Endothelial cell of umbilical vein (primary cell): Measurements from ENCODE around the gene VPS26C. TPM values are rescaled to one million over a fixed set of nuclear protein-coding genes. Genes with fewer than 3 reads are reported as not detected.

ENCODE experiments used
- BruUV-seq: library from RNA; stranded (reverse); fragments of 400-500 nt; replicated peaks from 2 replicates; lab custom pipeline; 2021; lab: Mats Ljungman, UMichigan
- CTCF ChIA-PET: fragments of 300-600, 350-600 bp; sonication (Branson Sonifier 250); formaldehyde crosslinking; loops from one replicate; lab custom pipeline; 2021; ENCODE audit warnings: antibody characterized with exemption, inconsistent platforms; lab: Charles Lee
- POLR2A ChIA-PET: fragments of 300-600, 350-600 bp; sonication (Branson Sonifier 250); formaldehyde crosslinking; loops from one replicate; lab custom pipeline; 2021; ENCODE audit warnings: antibody characterized with exemption, inconsistent platforms; lab: Charles Lee
- DNase-seq: peaks from one replicate; pipeline ENCODE4 v3.0.0-alpha.2; 2011; ENCODE audit warnings: low read depth, low spot score
- FAIRE-seq: peaks from 2 replicates; lab custom pipeline; 2011; peaks lifted over from hg19 to GRCh38; lab: Jason Lieb, UNC
- H2AFZ ChIP-seq: 2 replicates; pipeline ENCODE4 v1.6.0; 2012; ENCODE audit warnings: low read depth, low read length, control low read depth, inconsistent platforms
- H3K27ac ChIP-seq: 2 replicates; pipeline ENCODE4 v1.5.1; 2011; ENCODE audit warnings: low read depth, mild to moderate bottlenecking, control low read depth, low read length, moderate library complexity; ENCODE audit not compliant: insufficient read depth
- H3K27me3 ChIP-seq, 2 experiments: 2 replicates each; pipeline versions ENCODE4 v1.6.0 to v1.6.1; 2011; ENCODE audit warnings: low read length in 2 of 2, mixed read lengths in 1 of 2; ENCODE audit not compliant: control insufficient read depth in 2 of 2, insufficient read depth in 2 of 2
- H3K36me3 ChIP-seq, 2 experiments: 2 replicates in 1 of 2; 3 replicates in 1 of 2; pipeline ENCODE4 v1.5.1; 2011; ENCODE audit warnings: low read length in 2 of 2, mild to moderate bottlenecking in 1 of 2, moderate library complexity in 1 of 2; ENCODE audit not compliant: control insufficient read depth in 2 of 2, insufficient read depth in 2 of 2; ENCODE audit errors: extremely low read depth in 1 of 2
- H3K4me1 ChIP-seq: 3 replicates; pipeline ENCODE4 v1.5.1; 2011; ENCODE audit warnings: mild to moderate bottlenecking, low read length; ENCODE audit not compliant: control insufficient read depth, insufficient read depth; ENCODE audit errors: extremely low read depth
- H3K4me2 ChIP-seq: 2 replicates; pipeline ENCODE4 v1.6.1; 2011; ENCODE audit warnings: low read length, control low read depth, mixed read lengths; ENCODE audit not compliant: insufficient read depth
- H3K4me3 ChIP-seq, 3 experiments: fragments of 200-600 bp in 1 of 3; sonication (generic), shearing (Covaris generic) in 1 of 3; replicated peaks in 1 of 3; 2 replicates each; pipeline ENCODE4 v1.5.1; 2011 to 2016; ENCODE audit warnings: control low read depth in 3 of 3, low read length in 3 of 3, mild to moderate bottlenecking in 2 of 3, inconsistent platforms in 1 of 3, low read depth in 1 of 3, moderate library complexity in 1 of 3; ENCODE audit not compliant: insufficient read depth in 1 of 3
- H3K79me2 ChIP-seq: 2 replicates; pipeline ENCODE4 v1.6.0; 2012; ENCODE audit warnings: low read length, inconsistent platforms; ENCODE audit not compliant: control insufficient read depth, insufficient read depth
- H3K9ac ChIP-seq: replicated peaks from 2 replicates; pipeline ENCODE3; 2011; ENCODE audit warnings: low read length, control low read depth; ENCODE audit not compliant: insufficient read depth; ENCODE audit errors: extremely low read depth
- H3K9me1 ChIP-seq: replicated peaks from 3 replicates; pipeline ENCODE4 v1.6.0; 2011; ENCODE audit warnings: mild to moderate bottlenecking, low read length; ENCODE audit not compliant: control insufficient read depth, insufficient read depth; ENCODE audit errors: extremely low read depth
- H3K9me3 ChIP-seq: replicated peaks from 2 replicates; pipeline ENCODE4 v1.5.1; 2012; ENCODE audit warnings: low read length, inconsistent platforms; ENCODE audit not compliant: control insufficient read depth, insufficient read depth
- H4K20me1 ChIP-seq: replicated peaks from 2 replicates; pipeline ENCODE3; 2011; ENCODE audit warnings: mild to moderate bottlenecking, low read length; ENCODE audit not compliant: control insufficient read depth, insufficient read depth; ENCODE audit errors: extremely low read depth
- EZH2 ChIP-seq: IDR thresholded peaks from 2 replicates; pipeline ENCODE4 v1.6.1; 2012; ENCODE audit warnings: borderline replicate concordance, low read depth, mild to moderate bottlenecking, moderate library complexity, low read length, inconsistent platforms; ENCODE audit not compliant: severe bottlenecking
- FOS ChIP-seq: IDR thresholded peaks from 2 replicates; pipeline ENCODE4 v1.6.1; 2011; ENCODE audit warnings: mild to moderate bottlenecking, low read length, moderate library complexity, borderline replicate concordance; ENCODE audit not compliant: insufficient read depth
- GATA2 ChIP-seq: IDR thresholded peaks from 2 replicates; pipeline ENCODE4 v1.7.0; 2011; ENCODE audit warnings: low read depth, mild to moderate bottlenecking, moderate library complexity, mixed read lengths, low read length; ENCODE audit not compliant: insufficient read length, insufficient read depth
- JUN ChIP-seq: IDR thresholded peaks from 2 replicates; pipeline ENCODE4 v1.6.1; 2011; ENCODE audit warnings: borderline replicate concordance, low read depth; ENCODE audit not compliant: insufficient read length, insufficient read depth
- MYC ChIP-seq: IDR thresholded peaks from one replicate; pipeline ENCODE4 v1.6.1; 2011; ENCODE audit warnings: mild to moderate bottlenecking, low read depth, low read length
- POLR2A ChIP-seq: IDR thresholded peaks from 2 replicates; pipeline ENCODE4 v1.6.1; 2012; ENCODE audit warnings: low read depth, mild to moderate bottlenecking, control low read depth, low read length
- POLR2AphosphoS5 ChIP-seq: IDR thresholded peaks from 2 replicates; pipeline ENCODE4 v1.6.1; 2012; ENCODE audit warnings: low read depth, mild to moderate bottlenecking, control low read depth, low read length, moderate library complexity; ENCODE audit not compliant: insufficient read depth
- dilution Hi-C: fragments of 300-500 bp; cut with MboI; formaldehyde crosslinking; loops from one replicate; pipeline ENCODE4 v1.15.0; 2019; ENCODE audit warnings: low sequenced_read_pairs; ENCODE audit not compliant: extremely low pct_ligation_motif_present
- intact Hi-C: fragments of 100-400 bp; cut with micrococcal nuclease; formaldehyde crosslinking; loops from one replicate; pipeline ENCODE4 v1.10.0; 2022
- polyA plus RNA-seq, 4 experiments: library from polyadenylated mRNA; depleted of rRNA in 3 of 4; stranded (reverse) in 3 of 4; unstranded in 1 of 4; fragments of >200 nt; gene quantifications; 2 replicates each; pipeline versions ENCODE4 v1.2.1 to v1.2.3, GENCODE V29; 2011 to 2012; ENCODE audit warnings: missing spikeins in 1 of 4
- total RNA-seq: library from RNA; stranded (reverse); gene quantifications from 2 replicates; pipeline ENCODE4 v1.2.3, GENCODE V29; 2021
- TF ChIP-seq, protein P1 (sequence below), 2 donors: IDR thresholded peaks; 1 replicate in 1 of 2; 2 replicates in 1 of 2; pipeline ENCODE4 v1.5.1; 2011; ENCODE audit warnings: low read length in 2 of 2, mild to moderate bottlenecking in 2 of 2, moderate library complexity in 2 of 2, control low read depth in 1 of 2, inconsistent platforms in 1 of 2, low read depth in 1 of 2; ENCODE audit not compliant: insufficient read depth in 1 of 2; ENCODE audit errors: extremely low read depth in 1 of 2
- TF ChIP-seq, protein P2 (sequence below): IDR thresholded peaks from 2 replicates; pipeline ENCODE4 v1.6.1; 2011; ENCODE audit not compliant: insufficient read depth, insufficient read length

VPS26C gene
- total and polyA plus RNA-seq, 2 donors (not counting 3 experiments of a cell fraction or from before 2014, with no cell fraction given) = 35.2 to 53.7 TPM

DNA sequence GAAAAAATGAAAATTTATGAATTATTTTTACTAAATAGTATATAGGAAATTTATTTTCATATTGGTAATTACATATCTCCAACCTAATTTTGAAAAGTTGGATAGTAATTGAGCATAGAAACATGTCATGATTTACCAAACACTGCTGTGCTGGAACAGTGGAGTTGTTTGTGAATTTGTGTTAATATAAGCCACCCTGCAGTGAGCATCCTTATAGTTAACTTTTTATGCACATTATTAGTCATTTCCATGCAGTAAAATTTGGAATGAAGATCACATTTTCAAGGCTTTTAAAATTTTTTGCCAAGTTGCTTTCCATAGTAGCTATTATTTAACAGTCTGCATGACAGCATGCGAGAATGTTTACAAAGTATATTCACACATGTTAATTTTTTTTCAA, 78.3 kb downstream of the VPS26C start:
- dilution Hi-C loops = no loop called here
- TF ChIP-seq, protein P1, sequence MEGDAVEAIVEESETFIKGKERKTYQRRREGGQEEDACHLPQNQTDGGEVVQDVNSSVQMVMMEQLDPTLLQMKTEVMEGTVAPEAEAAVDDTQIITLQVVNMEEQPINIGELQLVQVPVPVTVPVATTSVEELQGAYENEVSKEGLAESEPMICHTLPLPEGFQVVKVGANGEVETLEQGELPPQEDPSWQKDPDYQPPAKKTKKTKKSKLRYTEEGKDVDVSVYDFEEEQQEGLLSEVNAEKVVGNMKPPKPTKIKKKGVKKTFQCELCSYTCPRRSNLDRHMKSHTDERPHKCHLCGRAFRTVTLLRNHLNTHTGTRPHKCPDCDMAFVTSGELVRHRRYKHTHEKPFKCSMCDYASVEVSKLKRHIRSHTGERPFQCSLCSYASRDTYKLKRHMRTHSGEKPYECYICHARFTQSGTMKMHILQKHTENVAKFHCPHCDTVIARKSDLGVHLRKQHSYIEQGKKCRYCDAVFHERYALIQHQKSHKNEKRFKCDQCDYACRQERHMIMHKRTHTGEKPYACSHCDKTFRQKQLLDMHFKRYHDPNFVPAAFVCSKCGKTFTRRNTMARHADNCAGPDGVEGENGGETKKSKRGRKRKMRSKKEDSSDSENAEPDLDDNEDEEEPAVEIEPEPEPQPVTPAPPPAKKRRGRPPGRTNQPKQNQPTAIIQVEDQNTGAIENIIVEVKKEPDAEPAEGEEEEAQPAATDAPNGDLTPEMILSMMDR (IDR thresholded peaks at IDR 0.05; ENCODE audit: extremely low read depth in 1 of 2, insufficient read depth in 1 of 2, low read depth in 1 of 2, low read length in 2 of 2) = no peak
- no peak for TF ChIP-seq POLR2A
- TF ChIP-seq MYC = no peak
- TF ChIP-seq, protein P2, sequence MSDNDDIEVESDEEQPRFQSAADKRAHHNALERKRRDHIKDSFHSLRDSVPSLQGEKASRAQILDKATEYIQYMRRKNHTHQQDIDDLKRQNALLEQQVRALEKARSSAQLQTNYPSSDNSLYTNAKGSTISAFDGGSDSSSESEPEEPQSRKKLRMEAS = no peak
- TF ChIP-seq FOS = no peak
- no peak for TF ChIP-seq JUN
- TF ChIP-seq GATA2 = no peak
- TF ChIP-seq POLR2AphosphoS5 = no peak
- TF ChIP-seq EZH2 = no peak
- H3K79me2 ChIP-seq = no peaks in the 10 kb centered on the region
- H2AFZ ChIP-seq = no peak overlapping the region
- H3K36me3 ChIP-seq = peaks cover 5 to 9% of the 10 kb centered on the region in 2 experiments
- H3K4me2 ChIP-seq = no peak overlapping the region
- H3K9me1 ChIP-seq = no peaks in the 10 kb centered on the region
- H3K9ac ChIP-seq = no peak overlapping the region
- H3K4me3 ChIP-seq = no peak overlapping the region
- no peaks in the 10 kb centered on the region for H3K4me1 ChIP-seq
- H3K9me3 ChIP-seq = no peaks in the 10 kb centered on the region
- no peak overlapping the region for H3K27ac ChIP-seq
- intact Hi-C loops = no loop called here
- no peaks in the 10 kb centered on the region for H4K20me1 ChIP-seq
- ChIA-PET POLR2A (no interaction called here), CTCF (no interaction called here)
- no peaks in the 10 kb centered on the region for H3K27me3 ChIP-seq
- no peak for DNase-seq
- BruUV-seq = no TSS peak
- FAIRE-seq = no peak
